Mucosa of descending colon (tissue), 3 donors: Measurements from ENCODE around the gene MESP2. TPM values are rescaled to one million over a fixed set of nuclear protein-coding genes. Genes with fewer than 3 reads are reported as not detected.

Experiments used
- ATAC-seq: fragments of 200-7000 bp; cut with Tn5 transposase; one replicate; pipeline ENCODE4 v1.9.1; 2020; ENCODE audit warnings: mild to moderate bottlenecking, moderate library complexity
- DNase-seq, 3 donors: peaks; one replicate each; pipeline ENCODE4 v3.0.0-alpha.2; 2020
- H3K36me3 ChIP-seq: fragments of 200-600 bp; one replicate; pipeline ENCODE4 v1.8.0; 2021; ENCODE audit warnings: low read depth, mild to moderate bottlenecking
- H3K4me1 ChIP-seq: fragments of 200-600 bp; one replicate; pipeline ENCODE4 v1.8.0; 2021; ENCODE audit warnings: low read depth, mild to moderate bottlenecking
- H3K4me3 ChIP-seq: fragments of 200-600 bp; one replicate; pipeline ENCODE4 v1.8.0; 2021; ENCODE audit warnings: mild to moderate bottlenecking
- H3K9me3 ChIP-seq: fragments of 200-600 bp; one replicate; pipeline ENCODE4 v1.8.0; 2021; ENCODE audit warnings: mild to moderate bottlenecking
- CTCF ChIP-seq: fragments of 200-600 bp; IDR thresholded peaks from one replicate; pipeline ENCODE4 v1.8.0; 2022; ENCODE audit warnings: antibody characterized with exemption, mild to moderate bottlenecking
- intact Hi-C, 2 donors: fragments of 100-400 bp; cut with DNase I in 1 of 2; cut with micrococcal nuclease in 1 of 2; formaldehyde crosslinking; loops; one replicate each; pipeline versions ENCODE4 v1.11.0 to v1.11.1; 2022; cut with DNase I, micrococcal nuclease
- total RNA-seq, 3 donors: library from RNA; stranded (reverse); fragmentation: NEBNext Ultra II Directional in 2 of 3; extraction: Animal tissue kit (Norgen Biotek cat#: 25700) in 2 of 3; gene quantifications; one replicate each; pipeline versions ENCODE4 v1.2.1 to v1.2.4, GENCODE V29; 2021 to 2023
- donor health status: DM: no; HTN: no; CAD: no; lungs with moderate emphysema.
- donor health status: DM: no; HTN: no; CAD: no.
- donor health status: DM: no; HTN: yes; CAD: no.

Gene MESP2
- total RNA-seq, 3 donors from 2014 or later, result 0.79 to 4.7 (median 1.2) TPM

GRCh38 chr15:89818287-89818686 lies 42.2 kb downstream of the MESP2 start:
- ATAC-seq, result no peak

GRCh38 chr15:89820666-89821611 lies 44.8 kb downstream of the MESP2 start:
- Histone ChIP-seq H3K9me3 (no peaks in the 10 kb centered on the region), H3K36me3 (no peaks in the 10 kb centered on the region), H3K4me1 (no peaks in the 10 kb centered on the region), H3K4me3 (no peak overlapping the region)
- DNase-seq (peak in 1 of 3 donors; percentile 17), ATAC-seq (peak; percentile 69)
- intact Hi-C loops, result no loop called here
- TF ChIP-seq CTCF, result no peak

More at GRCh38 chr15:89818287-89818686, 42.2 kb downstream of the MESP2 start:
- intact Hi-C loops, result no loop called here
- no peak for DNase-seq
- Histone ChIP-seq H3K4me1 (peaks cover 11% of the 10 kb centered on the region), H3K9me3 (no peaks in the 10 kb centered on the region), H3K4me3 (no peak overlapping the region), H3K36me3 (no peaks in the 10 kb centered on the region)
- no peak for TF ChIP-seq CTCF

GRCh38 chr15:89822026-89822425 lies 45.9 kb downstream of the MESP2 start:
- Histone ChIP-seq H3K36me3 (no peaks in the 10 kb centered on the region), H3K4me1 (no peaks in the 10 kb centered on the region), H3K9me3 (no peaks in the 10 kb centered on the region), H3K4me3 (no peak overlapping the region)
- ATAC-seq, result no peak
- no peak for TF ChIP-seq CTCF
- DNase-seq, result peak in 1 of 3 donors; percentile 18
- intact Hi-C loops, result no loop called here

GRCh38 chr15:89822611-89822950 lies 46.4 kb downstream of the MESP2 start:
- H3K4me1 ChIP-seq, result no peaks in the 10 kb centered on the region
- intact Hi-C loops, result no loop called here
- DNase-seq, result peak in 1 of 3 donors; percentile 18
- no peak for ATAC-seq
- no peaks in the 10 kb centered on the region for H3K9me3 ChIP-seq
- H3K36me3 ChIP-seq, result no peaks in the 10 kb centered on the region
- TF ChIP-seq CTCF, result no peak
- H3K4me3 ChIP-seq, result no peak overlapping the region

- peak in 1 of 3 donors; percentile 22 for DNase-seq
- Histone ChIP-seq H3K4me3 (no peak overlapping the region), H3K9me3 (no peaks in the 10 kb centered on the region), H3K36me3 (peaks cover 2% of the 10 kb centered on the region), H3K4me1 (peaks cover 5% of the 10 kb centered on the region)
- TF ChIP-seq CTCF, result no peak
- intact Hi-C loops, result no loop called here
- ATAC-seq, result no peak
Observed at GRCh38 chr15:89822951-89823711, 47.0 kb downstream of the MESP2 start.
